Activated CD4-positive, alpha-beta memory T cell treated with anti-CD3 and anti-CD28 coated beads for 36 hours (primary cell): ENCODE data around the gene TFCP2. TPM values are rescaled to one million over a fixed set of nuclear protein-coding genes. Genes with fewer than 3 reads are reported as not detected.
"Not testable (repeated sequence)": the region's sequence is repeated elsewhere in the genome, so short reads cannot be mapped to it uniquely, and the experiment has no call there.

Experiments
- CTCF ChIA-PET: fragments of 350-600 bp; sonication (Branson Sonifier 250); formaldehyde crosslinking; loops from one replicate; lab custom pipeline; 2021; ENCODE audit warnings: antibody characterized with exemption, inconsistent platforms; lab: Charles Lee
- POLR2A ChIA-PET: fragments of 350-600 bp; sonication (Branson Sonifier 250); formaldehyde crosslinking; loops from one replicate; lab custom pipeline; 2021; ENCODE audit warnings: antibody characterized with exemption; lab: Charles Lee
- DNase-seq: peaks from one replicate; pipeline ENCODE4 v3.0.0-alpha.2; 2020
- H3K27ac Mint-ChIP-seq: one replicate; pipeline ENCODE4 v1.8.0; 2021; ENCODE audit warnings: mixed read lengths
- H3K27me3 Mint-ChIP-seq: one replicate; pipeline ENCODE4 v1.8.0; 2021; ENCODE audit warnings: mixed read lengths
- H3K36me3 Mint-ChIP-seq: one replicate; pipeline ENCODE4 v1.8.0; 2021; ENCODE audit warnings: mixed read lengths
- H3K4me1 Mint-ChIP-seq: one replicate; pipeline ENCODE4 v1.8.0; 2021; ENCODE audit warnings: low read depth, mixed read lengths
- H3K4me3 Mint-ChIP-seq: one replicate; pipeline ENCODE4 v1.8.0; 2021; ENCODE audit warnings: mild to moderate bottlenecking, mixed read lengths
- H3K9me3 Mint-ChIP-seq: one replicate; pipeline ENCODE4 v1.8.0; 2021; ENCODE audit warnings: mixed read lengths
- intact Hi-C: fragments of 100-400 bp; cut with micrococcal nuclease; formaldehyde crosslinking; loops from one replicate; pipeline ENCODE4 v1.15.1; 2023
- total RNA-seq, 2 experiments: library from RNA; stranded (reverse); gene quantifications; one replicate each; pipeline ENCODE4 v1.2.3, GENCODE V29; 2021

TFCP2 gene, protein sequence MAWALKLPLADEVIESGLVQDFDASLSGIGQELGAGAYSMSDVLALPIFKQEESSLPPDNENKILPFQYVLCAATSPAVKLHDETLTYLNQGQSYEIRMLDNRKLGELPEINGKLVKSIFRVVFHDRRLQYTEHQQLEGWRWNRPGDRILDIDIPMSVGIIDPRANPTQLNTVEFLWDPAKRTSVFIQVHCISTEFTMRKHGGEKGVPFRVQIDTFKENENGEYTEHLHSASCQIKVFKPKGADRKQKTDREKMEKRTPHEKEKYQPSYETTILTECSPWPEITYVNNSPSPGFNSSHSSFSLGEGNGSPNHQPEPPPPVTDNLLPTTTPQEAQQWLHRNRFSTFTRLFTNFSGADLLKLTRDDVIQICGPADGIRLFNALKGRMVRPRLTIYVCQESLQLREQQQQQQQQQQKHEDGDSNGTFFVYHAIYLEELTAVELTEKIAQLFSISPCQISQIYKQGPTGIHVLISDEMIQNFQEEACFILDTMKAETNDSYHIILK
- 10 to 100 TPM; 32.0 to 34.1 TPM for total RNA-seq

DNA sequence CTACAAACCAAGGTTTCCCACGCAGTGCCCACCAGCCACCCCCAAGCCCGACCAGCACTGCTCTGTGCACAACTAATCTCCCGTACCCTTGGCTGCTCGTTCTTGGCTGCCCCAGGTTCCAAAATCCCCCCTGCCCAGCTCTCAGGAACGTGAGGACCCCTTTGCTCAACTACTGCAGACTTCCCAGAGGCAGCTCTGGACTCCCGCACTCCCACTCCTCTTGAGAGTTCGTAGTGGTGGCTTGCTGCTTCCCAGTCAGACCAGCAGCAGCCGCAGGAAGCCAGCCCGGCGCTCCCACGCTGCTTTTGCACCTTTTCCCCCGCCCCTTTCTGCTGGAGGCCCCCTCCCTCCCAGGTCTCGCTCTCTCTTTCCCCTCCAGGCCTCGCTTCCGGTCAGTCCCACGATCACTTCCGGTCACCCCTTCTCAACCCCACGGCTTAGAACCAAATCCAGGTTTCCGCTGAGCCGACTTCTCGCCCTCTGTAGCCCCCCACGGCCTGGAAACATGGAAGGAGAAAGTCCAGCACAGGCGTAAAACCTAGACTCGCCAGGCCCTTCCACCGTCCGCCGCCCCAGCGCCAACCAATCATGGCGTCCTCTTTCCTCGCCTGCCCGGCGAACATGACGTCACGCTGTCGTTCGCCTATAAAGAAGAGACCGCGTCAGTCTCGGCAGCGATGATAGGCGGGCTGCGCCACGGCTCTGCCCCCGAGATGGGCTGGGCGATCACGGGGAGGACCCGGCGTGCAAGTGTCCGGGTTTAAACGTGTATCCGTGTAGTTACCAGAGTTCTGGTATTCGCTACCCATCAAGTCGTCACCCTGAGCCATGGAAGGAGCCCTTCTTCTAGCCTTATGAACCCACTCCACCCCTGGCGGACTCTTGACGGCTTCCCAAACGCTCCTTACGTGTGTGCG, at the start of gene TFCP2:
TSS of gene TFCP2 (minus strand) at position 621 of the 917 bp plus-strand sequence. CDS start 713 bp downstream, outside the sequence.
- H3K36me3 Mint-ChIP-seq = peaks cover 7% of the 10 kb centered on the region
- CTCF ChIA-PET = interaction anchor here (2.8 kb wide), 1 partner anchor 168 kb away, joined by 6 read pairs; no protein-coding TSS in a partner anchor
- H3K4me1 Mint-ChIP-seq = peaks cover 9% of the 10 kb centered on the region

DNA sequence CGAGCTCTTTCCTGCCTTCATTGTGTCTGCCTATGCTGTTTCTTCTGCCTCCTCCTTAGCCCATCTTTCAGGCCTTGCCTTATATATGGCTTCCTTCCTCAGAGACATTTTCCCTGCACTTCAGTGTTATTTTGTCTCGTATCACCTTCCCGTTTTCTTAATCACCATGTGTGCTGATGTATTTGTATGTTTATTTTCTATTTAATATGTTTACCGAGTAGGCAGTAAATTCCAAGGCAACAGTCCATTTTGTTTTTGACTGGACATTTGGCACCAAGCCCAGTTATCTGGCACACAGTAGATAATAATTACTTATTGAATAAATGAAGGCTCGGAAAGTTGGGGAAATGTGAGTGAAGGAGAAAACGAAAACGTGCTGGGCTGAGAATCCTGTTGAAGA, 49.5 kb upstream of the TFCP2 start:
- peaks cover 14% of the 10 kb centered on the region for H3K4me1 Mint-ChIP-seq
- ChIA-PET POLR2A (no interaction called here), CTCF (no interaction called here)
- H3K4me3 Mint-ChIP-seq = no peak overlapping the region
- no peaks in the 10 kb centered on the region for H3K9me3 Mint-ChIP-seq
- H3K27me3 Mint-ChIP-seq = no peaks in the 10 kb centered on the region
- no peak for DNase-seq
- H3K27ac Mint-ChIP-seq = no peak overlapping the region
- intact Hi-C loops = no loop called here
- no peaks in the 10 kb centered on the region for H3K36me3 Mint-ChIP-seq

More for the DNA sequence above, at the start of gene TFCP2:
- intact Hi-C loops = loop anchor here (1.0 kb wide), 4 partner anchors 46 to 124 kb away; partner anchors contain the start of genes CSRNP2, DAZAP2, LETMD1 and POU6F1
- H3K9me3 Mint-ChIP-seq = no peaks in the 10 kb centered on the region
- no peaks in the 10 kb centered on the region for H3K27me3 Mint-ChIP-seq
- no peak within 1 kb of the TSS for H3K27ac Mint-ChIP-seq
- DNase-seq = peak; percentile 96
- POLR2A ChIA-PET = interaction anchor here (0.7 to 1.7 kb wide), 4 partner anchors 45 to 409 kb away, joined by 3 to 6 read pairs (median 4); partner anchors contain the start of genes POU6F1 and SLC11A2
- H3K4me3 Mint-ChIP-seq = peak within 1 kb of the TSS; percentile 63

DNA sequence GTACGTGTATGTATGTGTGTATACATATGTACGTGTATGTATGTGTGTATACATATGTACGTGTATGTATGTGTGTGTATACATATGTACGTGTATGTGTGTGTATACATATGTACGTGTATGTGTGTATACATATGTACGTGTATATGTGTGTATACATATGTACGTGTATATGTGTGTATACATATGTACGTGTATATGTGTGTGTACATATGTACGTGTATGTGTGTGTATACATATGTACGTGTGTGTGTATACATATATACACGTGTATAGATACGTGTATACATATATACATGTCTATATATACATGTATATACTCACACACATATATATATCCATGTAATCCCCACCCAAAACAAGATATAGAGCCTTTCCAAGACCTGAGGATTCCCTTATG, 46.9 kb upstream of the TFCP2 start:
- CTCF ChIA-PET, H3K36me3 Mint-ChIP-seq, DNase-seq, H3K27ac Mint-ChIP-seq, intact Hi-C loops, POLR2A ChIA-PET, H3K27me3 Mint-ChIP-seq, H3K9me3 Mint-ChIP-seq, H3K4me3 Mint-ChIP-seq: not testable (repeated sequence)
- peaks cover 18% of the 10 kb centered on the region for H3K4me1 Mint-ChIP-seq

DNA sequence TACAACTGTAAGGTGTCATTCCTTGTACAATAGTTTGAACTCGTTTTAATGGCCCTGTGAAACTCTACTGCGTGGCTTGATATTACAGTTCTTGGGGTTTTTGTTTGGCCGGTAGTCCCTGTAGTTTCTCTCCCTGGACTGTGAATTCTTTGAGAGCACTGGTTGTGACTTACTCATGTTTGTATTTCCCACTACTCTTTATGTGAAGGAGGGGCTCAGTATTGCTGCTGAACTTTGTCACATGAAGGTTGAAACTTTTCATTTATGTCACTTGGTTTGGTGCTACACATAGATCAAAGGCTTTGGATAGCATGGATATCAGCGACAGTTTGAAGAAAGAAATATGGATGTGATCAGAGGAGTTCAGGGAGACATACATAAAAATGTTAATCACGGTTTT, 46.4 kb upstream of the TFCP2 start:
- Mint-ChIP-seq H3K36me3 (no peaks in the 10 kb centered on the region), H3K4me3 (peak overlapping the region; percentile 45), H3K27ac (peak overlapping the region; percentile 14), H3K9me3 (no peaks in the 10 kb centered on the region), H3K27me3 (no peaks in the 10 kb centered on the region), H3K4me1 (peaks cover 18% of the 10 kb centered on the region)
- CTCF ChIA-PET = interaction anchor here (1.0 to 2.8 kb wide), 3 partner anchors 19 to 136 kb away, joined by 3 to 17 read pairs (median 14); partner anchors contain the start of genes CSRNP2 and DAZAP2
- intact Hi-C loops = no loop called here
- POLR2A ChIA-PET = interaction anchor here (1.6 to 2.1 kb wide), 5 partner anchors 14 to 136 kb away, joined by 4 to 17 read pairs (median 8); partner anchors contain the start of genes BIN2, CSRNP2 and DAZAP2
- no peak for DNase-seq

DNA sequence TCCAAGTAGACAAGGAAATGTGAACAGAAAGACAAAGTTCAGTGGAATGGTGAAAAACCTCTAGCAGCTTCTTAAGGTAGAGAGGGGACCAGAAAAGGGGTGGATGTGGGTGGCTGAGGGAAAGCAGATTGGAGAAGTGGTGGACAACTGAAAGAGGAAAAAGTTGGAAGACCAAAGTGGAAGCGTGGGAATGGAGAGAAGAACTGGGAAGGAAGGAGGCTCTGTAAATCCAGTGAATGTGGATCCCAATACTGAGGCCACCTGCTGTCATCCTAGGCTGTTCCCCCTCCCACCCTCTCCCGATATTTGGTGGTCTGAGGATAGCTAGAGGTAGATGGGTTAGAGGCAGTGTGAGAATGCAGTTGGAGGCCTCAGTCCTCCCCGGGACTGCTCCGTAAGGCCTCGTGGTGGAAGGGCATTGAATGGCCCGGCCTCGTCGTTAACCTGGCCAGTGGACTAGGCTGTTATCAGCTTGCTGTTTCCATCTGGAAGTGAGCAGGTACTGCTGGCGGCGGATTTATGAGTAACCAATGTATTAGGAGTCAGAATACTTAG, 45.7 kb upstream of the TFCP2 start:
- POLR2A ChIA-PET = interaction anchor here (0.6 to 2.1 kb wide), 16 partner anchors 10 to 455 kb away, joined by 3 to 17 read pairs (median 4); partner anchors contain the start of genes BIN2, CSRNP2, DAZAP2 and SMAGP
- peak overlapping the region; percentile 79 for H3K4me3 Mint-ChIP-seq
- no peaks in the 10 kb centered on the region for H3K36me3 Mint-ChIP-seq
- no peak for DNase-seq
- intact Hi-C loops = loop anchor here (1.0 kb wide), 3 partner anchors 20 to 171 kb away; partner anchors contain the start of gene DAZAP2
- CTCF ChIA-PET = interaction anchor here (0.6 to 2.8 kb wide), 12 partner anchors 8 to 454 kb away, joined by 3 to 17 read pairs (median 5); partner anchors contain the start of genes CSRNP2, DAZAP2 and SMAGP
- peaks cover 18% of the 10 kb centered on the region for H3K4me1 Mint-ChIP-seq
- peak overlapping the region; percentile 88 for H3K27ac Mint-ChIP-seq
- H3K9me3 Mint-ChIP-seq = no peaks in the 10 kb centered on the region
- H3K27me3 Mint-ChIP-seq = no peaks in the 10 kb centered on the region

DNA sequence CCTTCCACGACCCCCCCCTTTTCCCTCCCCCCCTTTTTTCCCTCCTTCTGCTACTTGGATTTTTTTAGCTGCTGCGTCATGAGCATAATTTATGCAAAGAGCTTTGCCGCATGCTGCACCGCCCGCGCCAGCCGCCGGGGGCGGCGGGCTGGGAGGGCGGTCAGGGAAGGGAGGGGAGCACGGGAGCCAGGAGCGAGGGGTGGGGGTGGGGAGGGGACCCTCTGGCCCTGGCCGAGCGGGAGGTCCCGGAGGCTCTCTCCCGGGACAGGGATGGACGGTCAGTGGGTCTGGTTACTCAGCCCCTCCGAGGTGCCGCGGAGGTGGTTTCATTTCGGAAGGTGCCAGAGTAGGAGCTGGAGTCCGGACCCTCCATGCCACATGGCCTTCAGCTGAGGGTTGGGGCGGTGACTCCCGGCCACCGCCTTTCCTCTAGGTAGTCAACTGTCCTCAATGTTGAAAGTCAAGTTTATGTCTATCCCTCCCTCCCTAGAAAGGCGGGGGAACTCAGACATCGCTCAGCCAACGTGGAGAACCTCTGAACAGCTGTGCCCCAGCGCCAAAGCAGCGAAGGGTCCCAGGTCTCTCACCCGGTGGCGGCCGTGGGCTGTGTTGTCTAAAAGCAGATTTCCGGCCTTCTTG, 45.2 kb upstream of the TFCP2 start, which contains the start of gene POU6F1:
TSS of gene POU6F1 (minus strand) at position 95 of the 639 bp plus-strand sequence. CDS start 11,226 bp downstream, outside the sequence.
- DNase-seq = peak; percentile 77
- no peaks in the 10 kb centered on the region for H3K36me3 Mint-ChIP-seq
- POLR2A ChIA-PET = interaction anchor here (0.6 to 2.1 kb wide), 17 partner anchors 9 to 455 kb away, joined by 3 to 17 read pairs (median 4); partner anchors contain the start of genes BIN2, CSRNP2, DAZAP2 and SMAGP
- H3K27me3 Mint-ChIP-seq = no peaks in the 10 kb centered on the region
- peaks cover 18% of the 10 kb centered on the region for H3K4me1 Mint-ChIP-seq
- peak within 1 kb of the TSS; percentile 88 for H3K27ac Mint-ChIP-seq
- CTCF ChIA-PET = interaction anchor here (0.6 to 2.8 kb wide), 14 partner anchors 9 to 808 kb away, joined by 3 to 17 read pairs (median 4); partner anchors contain the start of genes CSRNP2, DAZAP2 and SMAGP
- H3K4me3 Mint-ChIP-seq = peak within 1 kb of the TSS; percentile 79
- intact Hi-C loops = loop anchor here (1.0 kb wide), 3 partner anchors 20 to 171 kb away; partner anchors contain the start of gene DAZAP2
- H3K9me3 Mint-ChIP-seq = no peaks in the 10 kb centered on the region

DNA sequence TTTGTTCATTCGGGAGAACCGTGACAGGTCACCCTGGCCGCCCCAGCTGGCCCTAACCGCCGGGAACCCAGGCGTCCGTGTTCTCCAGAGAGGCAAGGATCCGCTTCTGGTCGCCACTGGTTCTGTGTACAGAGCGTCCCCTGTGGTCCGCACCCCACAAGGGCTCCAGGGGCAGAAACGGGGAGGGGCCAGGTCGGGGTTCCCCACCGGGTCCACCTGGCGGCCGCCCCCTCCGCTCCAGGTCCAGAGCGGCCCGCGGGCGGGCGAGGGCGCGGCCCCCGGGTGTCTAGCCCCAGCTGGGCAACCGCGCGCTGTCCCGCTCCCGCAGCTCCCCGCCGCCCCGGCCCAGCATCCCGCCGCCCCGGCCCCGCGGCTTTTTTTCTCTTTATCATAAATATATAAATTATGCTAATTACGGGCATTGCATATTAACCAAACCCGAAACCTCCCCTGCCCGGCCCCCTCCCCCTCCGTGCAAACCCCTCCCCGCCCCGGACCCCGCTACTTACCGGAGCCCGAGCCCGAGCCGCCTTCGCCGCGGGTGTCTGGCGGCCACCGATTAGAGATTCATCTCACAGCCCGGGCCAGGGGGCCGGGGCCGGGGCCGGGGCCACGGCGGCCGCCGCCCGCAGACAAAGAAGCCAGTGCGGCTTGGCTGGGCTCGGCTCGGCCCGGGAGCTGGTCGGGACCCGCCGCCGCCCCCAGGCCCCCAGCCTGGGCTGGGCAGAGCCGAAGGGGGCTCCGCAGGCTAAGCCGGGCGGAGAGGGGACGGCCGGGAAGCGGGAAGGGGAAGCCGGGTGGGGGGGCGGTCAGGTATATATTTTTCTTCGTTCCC, 44.4 kb upstream of the TFCP2 start:
- H3K9me3 Mint-ChIP-seq = no peaks in the 10 kb centered on the region
- peaks cover 18% of the 10 kb centered on the region for H3K4me1 Mint-ChIP-seq
- intact Hi-C loops = no loop called here
- peak overlapping the region; percentile 79 for H3K4me3 Mint-ChIP-seq
- DNase-seq = peak; percentile 64
- POLR2A ChIA-PET = interaction anchor here (0.9 to 2.1 kb wide), 14 partner anchors 9 to 452 kb away, joined by 3 to 17 read pairs (median 4); partner anchors contain the start of genes BIN2, CSRNP2, DAZAP2 and SMAGP
- H3K27me3 Mint-ChIP-seq = no peaks in the 10 kb centered on the region
- no peaks in the 10 kb centered on the region for H3K36me3 Mint-ChIP-seq
- peak overlapping the region; percentile 88 for H3K27ac Mint-ChIP-seq
- CTCF ChIA-PET = interaction anchor here (0.6 to 2.8 kb wide), 11 partner anchors 9 to 808 kb away, joined by 3 to 17 read pairs (median 5); partner anchors contain the start of gene DAZAP2

DNA sequence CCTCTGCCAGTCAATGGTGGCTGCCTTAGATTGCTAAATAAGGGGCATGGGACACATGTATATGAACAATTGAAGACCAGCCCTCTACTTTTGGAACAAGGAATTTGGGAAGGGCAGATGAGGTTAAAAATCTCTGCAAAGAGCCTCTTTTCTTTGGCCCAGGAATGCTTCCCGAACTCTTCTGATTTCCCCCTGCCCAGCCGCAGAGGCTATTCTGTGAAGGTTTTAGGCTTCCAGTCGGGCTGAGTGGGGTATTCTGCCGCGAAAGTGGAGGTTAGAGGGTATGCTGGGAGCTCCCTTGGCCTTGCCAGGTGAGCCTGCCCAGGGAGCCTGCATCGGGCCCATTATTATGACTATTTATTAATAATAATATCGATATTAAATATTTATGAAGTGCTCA, 43.7 kb upstream of the TFCP2 start:
- Mint-ChIP-seq H3K4me3 (peak overlapping the region; percentile 22), H3K9me3 (no peaks in the 10 kb centered on the region), H3K36me3 (no peaks in the 10 kb centered on the region), H3K27ac (peak overlapping the region; percentile 35), H3K4me1 (peaks cover 18% of the 10 kb centered on the region), H3K27me3 (no peaks in the 10 kb centered on the region)
- ChIA-PET CTCF (interaction anchor here (0.8 to 2.8 kb wide), 5 partner anchors 10 to 452 kb away, joined by 3 to 17 read pairs (median 6); partner anchors contain the start of gene DAZAP2), POLR2A (no interaction called here)
- DNase-seq = no peak
- intact Hi-C loops = no loop called here

DNA sequence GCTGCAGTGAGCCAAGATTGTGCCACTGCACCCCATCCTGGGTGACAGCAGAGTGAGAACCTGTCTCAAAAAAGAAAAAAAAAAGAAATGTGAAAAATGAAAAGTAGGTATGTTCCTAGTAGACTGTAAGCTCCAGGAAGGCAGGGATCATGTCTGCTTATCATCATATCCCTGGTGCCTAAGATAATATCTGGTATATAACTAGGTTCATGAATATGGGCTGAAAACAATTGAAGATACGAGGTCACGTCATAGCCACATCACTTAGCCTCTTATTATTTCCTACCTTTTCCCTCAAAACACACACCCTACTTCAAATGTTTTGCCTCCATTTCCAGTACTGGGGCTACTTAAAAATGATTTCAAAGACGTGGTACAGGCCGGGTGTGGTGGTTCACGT, 42.0 kb upstream of the TFCP2 start:
- Mint-ChIP-seq H3K27ac (no peak overlapping the region), H3K4me3 (no peak overlapping the region), H3K4me1 (peaks cover 18% of the 10 kb centered on the region), H3K36me3 (no peaks in the 10 kb centered on the region), H3K9me3 (no peaks in the 10 kb centered on the region), H3K27me3 (no peaks in the 10 kb centered on the region)
- POLR2A ChIA-PET = interaction anchor here (0.6 kb wide), 1 partner anchor 629 kb away, joined by 3 read pairs; no protein-coding TSS in a partner anchor
- intact Hi-C loops = no loop called here
- CTCF ChIA-PET = interaction anchor here (0.5 to 1.3 kb wide), 2 partner anchors 126 to 187 kb away, joined by 4 to 5 read pairs; no protein-coding TSS in a partner anchor
- DNase-seq = no peak
